Muscle layer of duodenum (tissue), 2 donors: ENCODE results near the gene SIX2.
"Not testable (repeated sequence)": the region's sequence is repeated elsewhere in the genome, so short reads cannot be mapped to it uniquely, and the experiment has no call there.

Experiments
- H3K27ac ChIP-seq: one replicate; pipeline ENCODE4 v1.7.0; 2013; ENCODE audit warnings: mild to moderate bottlenecking, low read length
- H3K27me3 ChIP-seq: one replicate; pipeline ENCODE4 v1.7.0; 2013; ENCODE audit warnings: low read depth, mild to moderate bottlenecking, control low read depth, low read length
- H3K36me3 ChIP-seq, 2 donors: one replicate each; pipeline ENCODE4 v1.7.0; 2013; ENCODE audit warnings: low read length in 2 of 2, control low read depth in 1 of 2, mild to moderate bottlenecking in 1 of 2; ENCODE audit not compliant: insufficient read depth in 2 of 2, control insufficient read depth in 1 of 2
- H3K4me1 ChIP-seq, 2 donors: one replicate each; pipeline ENCODE4 v1.7.0; 2013; ENCODE audit warnings: low read length in 2 of 2, mild to moderate bottlenecking in 2 of 2, control low read depth in 1 of 2, moderate library complexity in 1 of 2; ENCODE audit not compliant: insufficient read depth in 2 of 2, control insufficient read depth in 1 of 2
- H3K4me3 ChIP-seq, 2 donors: one replicate each; pipeline ENCODE4 v1.7.0; 2013; ENCODE audit warnings: low read length in 2 of 2, low read depth in 1 of 2, mild to moderate bottlenecking in 1 of 2
- H3K9me3 ChIP-seq, 2 donors: one replicate each; pipeline ENCODE4 v1.7.0; 2013; ENCODE audit warnings: low read length in 2 of 2, control low read depth in 1 of 2, mild to moderate bottlenecking in 1 of 2; ENCODE audit not compliant: control insufficient read depth in 1 of 2
- donor health status: healthy.

Gene SIX2

DNA sequence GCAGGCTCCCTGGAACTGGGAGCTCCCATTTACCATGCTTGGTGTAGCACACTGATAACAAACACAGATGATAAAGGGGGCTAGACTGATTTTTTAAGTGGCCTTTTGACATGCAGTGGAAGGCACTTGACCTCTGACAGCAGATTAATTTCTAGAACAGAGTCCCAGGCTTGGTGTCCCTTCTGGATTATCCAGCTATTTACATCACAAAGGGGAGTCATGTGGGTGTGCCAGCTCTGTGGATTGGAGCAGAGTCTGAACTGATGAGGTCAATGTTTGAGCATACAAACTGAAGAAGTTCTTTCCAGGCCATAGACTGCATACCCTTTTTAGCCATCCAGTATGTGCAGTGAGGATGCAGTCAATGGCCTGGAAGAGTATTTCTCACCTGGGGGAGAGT is 31.5 kb upstream of the SIX2 start:
- no peak overlapping the region for H3K4me3 ChIP-seq
- no peaks in the 10 kb centered on the region for H3K4me1 ChIP-seq
- no peaks in the 10 kb centered on the region for H3K36me3 ChIP-seq
- no peaks in the 10 kb centered on the region for H3K9me3 ChIP-seq
- no peaks in the 10 kb centered on the region for H3K27me3 ChIP-seq
- H3K27ac ChIP-seq, result no peak overlapping the region

DNA sequence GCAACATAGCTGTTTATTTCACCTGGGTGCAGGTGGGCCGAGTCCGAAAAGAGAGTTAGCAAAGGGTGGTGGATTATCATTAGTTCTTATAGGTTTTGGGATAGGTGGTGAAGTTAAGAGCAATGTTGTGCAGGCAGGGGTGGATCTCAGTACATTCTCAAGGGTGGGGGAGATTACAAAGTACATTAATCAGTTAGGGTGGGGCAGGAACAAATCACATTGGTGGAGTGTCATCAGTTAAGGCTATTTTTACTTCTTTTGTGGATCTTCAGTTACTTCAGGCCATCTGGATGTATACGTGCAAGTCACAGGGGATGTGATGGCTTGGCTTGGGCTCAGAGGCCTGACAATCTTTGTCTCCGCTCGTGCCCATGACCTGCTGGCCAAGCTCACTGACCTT is 30.6 kb upstream of the SIX2 start:
- H3K4me3 ChIP-seq, H3K36me3 ChIP-seq, H3K9me3 ChIP-seq, H3K27ac ChIP-seq, H3K27me3 ChIP-seq, H3K4me1 ChIP-seq: not testable (repeated sequence)

DNA sequence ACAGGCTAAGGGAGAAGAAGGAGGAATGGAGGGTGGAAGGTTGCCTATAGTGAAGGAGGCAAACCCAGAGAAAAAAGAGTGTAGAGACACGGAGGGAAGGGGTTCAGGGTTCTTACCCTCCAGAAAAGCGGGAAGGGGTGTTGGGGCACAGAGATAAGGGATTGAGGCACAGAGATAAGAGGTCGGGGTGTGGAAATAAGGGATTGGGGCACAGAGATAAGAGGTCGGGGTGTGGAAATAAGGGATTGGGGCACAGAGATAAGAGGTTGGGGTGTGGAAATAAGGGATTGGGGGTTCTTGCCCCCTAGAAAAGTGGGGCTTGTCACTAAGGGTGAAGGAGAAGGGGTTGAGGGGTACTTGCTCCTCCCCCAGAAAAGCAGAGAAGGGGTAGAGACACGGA is 29.6 kb upstream of the SIX2 start:
- not testable (repeated sequence) for H3K36me3 ChIP-seq, H3K27ac ChIP-seq, H3K4me3 ChIP-seq, H3K27me3 ChIP-seq, H3K4me1 ChIP-seq, H3K9me3 ChIP-seq

DNA sequence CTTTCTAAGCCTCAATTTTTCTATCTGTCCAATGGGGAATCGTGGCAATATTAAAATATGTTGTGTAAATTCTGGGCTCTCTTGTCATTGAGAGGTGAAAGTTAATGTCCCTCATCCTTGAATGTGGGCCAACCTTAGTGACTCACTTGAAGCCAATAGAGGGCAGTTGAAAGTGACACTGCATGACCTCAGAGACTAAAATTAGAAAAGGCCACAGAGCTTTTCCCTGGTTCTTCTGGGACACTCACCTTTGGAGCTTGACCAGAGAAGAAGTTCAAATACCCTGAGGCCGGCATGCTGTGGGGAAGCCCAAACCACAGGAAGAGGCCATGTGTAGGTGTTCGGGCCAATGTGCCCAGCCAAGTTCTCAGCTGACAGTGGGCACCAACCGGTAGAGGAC is 24.1 kb upstream of the SIX2 start:
- H3K9me3 ChIP-seq, result no peaks in the 10 kb centered on the region
- H3K36me3 ChIP-seq, result no peaks in the 10 kb centered on the region
- no peaks in the 10 kb centered on the region for H3K4me1 ChIP-seq
- H3K27me3 ChIP-seq, result no peaks in the 10 kb centered on the region
- no peak overlapping the region for H3K4me3 ChIP-seq
- H3K27ac ChIP-seq, result no peak overlapping the region

DNA sequence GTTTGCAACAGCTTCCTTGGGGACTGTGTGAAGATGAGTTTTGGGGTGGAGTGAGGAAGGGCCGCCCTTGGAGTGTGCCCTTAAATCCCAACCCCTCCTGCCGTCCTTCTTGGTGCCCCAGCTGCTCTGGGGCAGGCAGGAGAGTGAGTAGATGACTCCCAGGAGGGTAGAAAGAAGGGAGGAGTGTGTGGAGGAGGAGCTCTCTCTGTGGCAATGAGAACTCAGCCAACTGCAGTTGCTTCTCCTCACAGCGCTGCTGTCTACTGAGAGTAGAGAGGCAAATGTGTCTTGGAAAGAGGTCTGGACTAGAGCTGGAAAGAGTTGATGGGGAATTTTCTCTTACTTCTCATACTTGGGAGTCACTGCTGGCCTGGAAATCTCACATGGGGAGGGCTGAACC is 21.8 kb upstream of the SIX2 start:
- H3K9me3 ChIP-seq, result no peaks in the 10 kb centered on the region
- no peaks in the 10 kb centered on the region for H3K36me3 ChIP-seq
- H3K4me3 ChIP-seq, result no peak overlapping the region
- no peaks in the 10 kb centered on the region for H3K4me1 ChIP-seq
- no peaks in the 10 kb centered on the region for H3K27me3 ChIP-seq
- H3K27ac ChIP-seq, result no peak overlapping the region

GRCh38 chr2:45030553-45030952 is 21.3 kb upstream of the SIX2 start:
- no peaks in the 10 kb centered on the region for H3K36me3 ChIP-seq
- H3K9me3 ChIP-seq, result no peaks in the 10 kb centered on the region
- H3K27me3 ChIP-seq, result no peaks in the 10 kb centered on the region
- H3K4me3 ChIP-seq, result no peak overlapping the region
- H3K27ac ChIP-seq, result no peak overlapping the region
- H3K4me1 ChIP-seq, result no peaks in the 10 kb centered on the region

GRCh38 chr2:45029215-45029614 is 20.0 kb upstream of the SIX2 start:
- Histone ChIP-seq H3K4me1 (no peaks in the 10 kb centered on the region), H3K36me3 (no peaks in the 10 kb centered on the region), H3K27ac (no peak overlapping the region), H3K27me3 (no peaks in the 10 kb centered on the region), H3K9me3 (no peaks in the 10 kb centered on the region), H3K4me3 (no peak overlapping the region)

DNA sequence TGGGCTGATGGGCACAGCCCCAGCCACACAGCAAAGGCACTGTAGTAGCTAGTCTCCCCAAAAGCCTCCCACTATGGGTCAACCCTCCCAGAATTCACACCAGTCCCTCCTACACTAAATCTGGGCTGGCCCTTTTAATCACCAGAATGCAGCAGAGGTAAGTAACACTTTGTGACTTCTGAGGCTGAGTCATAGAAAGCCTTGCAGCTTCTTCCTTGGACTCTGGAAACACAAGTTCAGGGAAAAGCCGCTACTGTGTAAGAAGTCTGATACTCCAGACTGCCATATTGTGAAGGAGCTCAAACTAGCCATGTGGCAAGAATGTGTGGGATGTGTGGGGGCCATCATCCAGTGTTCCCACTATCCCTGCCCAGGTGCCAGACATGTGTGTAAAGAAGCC is 19.0 kb upstream of the SIX2 start:
- Histone ChIP-seq H3K4me3 (no peak overlapping the region), H3K36me3 (no peaks in the 10 kb centered on the region), H3K4me1 (no peaks in the 10 kb centered on the region), H3K27ac (no peak overlapping the region), H3K9me3 (no peaks in the 10 kb centered on the region), H3K27me3 (no peaks in the 10 kb centered on the region)

- Histone ChIP-seq H3K27me3 (no peaks in the 10 kb centered on the region), H3K9me3 (no peaks in the 10 kb centered on the region), H3K4me1 (no peaks in the 10 kb centered on the region), H3K27ac (no peak overlapping the region), H3K4me3 (no peak overlapping the region), H3K36me3 (no peaks in the 10 kb centered on the region)
Observed at GRCh38 chr2:45026924-45027450, 17.7 kb upstream of the SIX2 start.

GRCh38 chr2:45024600-45025291 is 15.5 kb upstream of the SIX2 start:
- Histone ChIP-seq H3K27me3 (no peaks in the 10 kb centered on the region), H3K4me1 (no peaks in the 10 kb centered on the region), H3K4me3 (no peak overlapping the region), H3K36me3 (no peaks in the 10 kb centered on the region), H3K27ac (no peak overlapping the region), H3K9me3 (no peaks in the 10 kb centered on the region)

GRCh38 chr2:45024097-45024496 is 14.8 kb upstream of the SIX2 start:
- no peaks in the 10 kb centered on the region for H3K36me3 ChIP-seq
- H3K27me3 ChIP-seq, result no peaks in the 10 kb centered on the region
- H3K4me3 ChIP-seq, result no peak overlapping the region
- H3K9me3 ChIP-seq, result no peaks in the 10 kb centered on the region
- H3K27ac ChIP-seq, result no peak overlapping the region
- H3K4me1 ChIP-seq, result no peaks in the 10 kb centered on the region

DNA sequence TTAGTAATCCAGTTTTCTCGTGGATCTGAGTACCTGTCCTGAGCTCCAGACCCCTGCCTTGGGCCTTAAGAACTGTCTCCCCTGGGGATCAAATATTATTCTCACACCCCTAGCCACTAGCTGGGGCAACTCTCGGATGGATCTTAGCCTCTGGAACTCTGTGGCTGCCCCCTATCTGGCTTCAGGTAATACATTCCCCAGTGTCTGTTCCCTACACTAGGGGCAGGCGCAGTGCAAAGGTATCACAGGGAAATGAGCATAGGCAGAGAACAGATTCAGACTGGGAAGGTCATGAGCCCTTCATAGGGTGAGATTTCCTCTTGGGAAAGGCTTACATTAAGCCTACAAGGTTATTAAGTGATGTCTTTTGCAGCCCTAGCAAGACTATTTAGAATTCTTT is 11.2 kb upstream of the SIX2 start:
- H3K27ac ChIP-seq, result no peak overlapping the region
- peaks cover 6% of the 10 kb centered on the region for H3K27me3 ChIP-seq
- no peaks in the 10 kb centered on the region for H3K36me3 ChIP-seq
- H3K9me3 ChIP-seq, result no peaks in the 10 kb centered on the region
- H3K4me1 ChIP-seq, result no peaks in the 10 kb centered on the region
- no peak overlapping the region for H3K4me3 ChIP-seq
